HG03025 (cell line): Measurements from ENCODE around the gene KLK12.

Experiments
- ATAC-seq: cut with Tn5 transposase; IDR thresholded peaks from one replicate; pipeline ENCODE4 v1.9.1; 2021; ENCODE audit warnings: mild to moderate bottlenecking, moderate library complexity; ENCODE audit not compliant: unreplicated experiment, low FRiP score

The KLK12 gene, protein sequence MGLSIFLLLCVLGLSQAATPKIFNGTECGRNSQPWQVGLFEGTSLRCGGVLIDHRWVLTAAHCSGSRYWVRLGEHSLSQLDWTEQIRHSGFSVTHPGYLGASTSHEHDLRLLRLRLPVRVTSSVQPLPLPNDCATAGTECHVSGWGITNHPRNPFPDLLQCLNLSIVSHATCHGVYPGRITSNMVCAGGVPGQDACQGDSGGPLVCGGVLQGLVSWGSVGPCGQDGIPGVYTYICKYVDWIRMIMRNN

GRCh38 chr19:51034704-51035103, at the start of gene KLK12:
Gene KLK12 (minus strand): TSS chr19:51035002. CDS start chr19:51034621, 381 bp downstream.
- ATAC-seq, result no peak

DNA sequence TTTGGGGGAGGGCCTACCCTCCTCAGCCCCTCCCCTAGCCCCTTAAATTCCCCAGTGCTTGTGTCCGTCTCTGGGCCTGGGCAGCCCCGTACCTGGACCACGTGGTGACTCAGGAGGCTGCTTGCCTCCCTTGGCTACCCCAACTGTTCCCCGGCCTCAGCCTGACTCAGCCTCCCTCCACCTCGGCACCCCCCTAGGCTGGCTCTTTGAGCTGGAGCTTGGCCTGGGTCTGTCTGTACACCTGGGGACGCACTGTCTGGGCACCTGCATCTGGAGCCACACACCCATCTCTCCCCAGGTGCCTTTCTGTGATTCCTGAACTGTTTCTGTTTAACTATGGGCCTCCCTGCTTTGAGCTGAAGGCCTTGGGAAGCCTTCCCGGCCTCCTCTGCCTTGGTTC, 49.7 kb upstream of the KLK12 start:
- no peak for ATAC-seq

- ATAC-seq, result no peak
Observed at GRCh38 chr19:51083783-51084182, 49.0 kb upstream of the KLK12 start.

DNA sequence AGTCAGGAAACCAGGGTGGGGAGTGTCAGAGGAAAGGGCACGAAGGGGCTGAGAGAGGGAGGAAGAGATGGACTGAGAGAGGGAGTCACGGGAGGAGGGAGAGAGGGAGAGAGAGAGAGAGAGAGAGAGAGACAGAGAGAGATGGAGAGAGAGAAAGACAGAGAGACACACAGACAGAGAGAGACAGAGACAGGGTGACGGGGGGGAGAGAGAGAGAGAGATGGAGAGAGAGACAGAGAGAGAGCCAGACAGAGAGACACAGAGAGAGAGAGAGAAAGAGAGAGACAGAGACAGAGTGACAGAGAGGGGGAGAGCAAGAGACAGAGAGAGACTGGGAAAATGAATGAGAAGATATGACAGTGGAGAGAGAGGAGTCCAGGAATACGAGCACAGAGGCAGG, 48.4 kb upstream of the KLK12 start:
- ATAC-seq, result no peak

GRCh38 chr19:51082611-51083010, 47.8 kb upstream of the KLK12 start, which contains the start of gene KLK14:
Gene KLK14 (minus strand): TSS chr19:51082887. CDS start chr19:51082614, 273 bp downstream.
- no peak for ATAC-seq

- no peak for ATAC-seq
Observed at GRCh38 chr19:51081476-51081875, 46.7 kb upstream of the KLK12 start.

DNA sequence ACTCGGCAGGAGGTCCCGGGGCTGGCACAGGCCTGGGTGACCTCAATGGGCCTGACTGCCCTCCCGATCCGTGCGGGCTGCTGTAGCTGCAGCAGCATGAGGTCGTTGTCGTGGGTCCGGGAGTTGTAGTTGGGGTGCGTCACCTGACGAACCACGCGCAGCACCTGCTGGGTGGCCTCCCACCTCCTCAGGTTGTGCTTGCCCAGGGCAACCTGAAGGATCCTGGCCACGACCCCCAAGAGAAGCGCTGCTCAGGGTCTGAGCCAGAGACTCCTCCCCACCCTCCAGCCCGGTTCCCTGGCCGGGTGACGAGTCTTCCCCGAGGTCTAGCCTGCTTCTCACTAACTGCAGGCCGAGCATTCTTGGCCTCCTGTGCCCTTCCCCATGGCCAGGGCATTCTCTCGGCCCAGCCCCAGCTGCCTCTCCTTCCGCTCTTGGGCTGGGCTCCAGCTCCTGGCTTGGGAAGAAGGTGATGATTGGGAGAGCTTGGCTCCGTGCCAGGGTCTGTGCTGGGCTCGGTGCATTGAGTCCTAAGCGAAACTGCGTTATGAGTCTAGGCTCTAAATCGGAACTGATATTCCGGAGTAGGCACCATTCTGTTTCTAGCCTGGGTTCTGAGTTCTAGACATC, 44.8 kb upstream of the KLK12 start:
- no peak for ATAC-seq

DNA sequence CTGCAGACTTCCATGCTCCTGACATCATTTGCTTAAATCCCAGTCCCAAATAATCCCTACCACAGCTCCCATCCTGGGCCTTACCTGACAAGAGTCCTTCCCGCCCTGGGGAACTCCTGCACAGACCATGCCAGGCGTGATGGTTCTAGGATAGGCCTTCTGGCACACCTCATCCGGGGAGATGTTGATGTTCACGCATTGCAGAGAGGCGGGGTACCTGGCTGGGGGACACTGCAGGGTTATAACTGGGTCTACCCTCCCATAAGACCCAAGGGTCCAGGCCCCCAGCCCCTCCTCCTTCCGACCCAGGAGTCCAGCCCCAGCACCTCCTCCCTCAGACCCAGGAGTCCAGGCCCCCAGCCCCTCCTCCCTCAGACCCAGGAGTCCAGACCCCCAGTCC, 43.9 kb upstream of the KLK12 start:
- no peak for ATAC-seq

- no peak for ATAC-seq
Observed at GRCh38 chr19:51078104-51078503, 43.3 kb upstream of the KLK12 start.

DNA sequence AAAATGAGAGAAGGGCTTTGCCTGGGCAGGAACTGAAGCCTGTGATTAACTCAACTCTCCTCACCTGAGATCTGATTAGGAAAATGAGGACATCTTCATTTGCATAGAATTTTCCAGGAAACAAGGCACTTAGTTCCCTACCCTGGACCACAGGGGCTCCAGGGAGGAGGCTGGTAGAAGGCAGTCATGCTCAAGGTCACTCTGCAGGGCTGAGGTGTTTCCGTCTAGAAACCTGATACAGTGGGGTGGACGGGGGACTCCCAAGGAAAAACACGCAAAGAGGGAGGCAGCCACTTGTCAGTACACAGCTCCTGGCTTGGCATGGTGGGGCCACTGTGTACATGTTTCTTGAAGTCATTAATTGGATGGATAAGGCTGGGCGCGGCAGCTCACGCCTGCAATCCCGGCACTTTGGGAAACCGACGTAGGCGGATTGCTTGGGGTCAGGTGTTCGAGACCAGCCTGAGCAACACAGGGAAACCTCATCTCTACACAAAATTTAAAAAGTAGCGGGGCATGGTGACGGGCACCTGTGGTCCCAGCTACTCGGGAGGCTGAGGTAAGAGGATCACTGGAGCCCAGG, 41.9 kb upstream of the KLK12 start:
- no peak for ATAC-seq

GRCh38 chr19:51075998-51076397, 41.2 kb upstream of the KLK12 start:
- no peak for ATAC-seq

GRCh38 chr19:51071095-51071405, 36.2 kb upstream of the KLK12 start:
- no peak for ATAC-seq

GRCh38 chr19:51070334-51071094, 35.7 kb upstream of the KLK12 start:
- no peak for ATAC-seq

- no peak for ATAC-seq
Observed at GRCh38 chr19:51066393-51067186, 31.8 kb upstream of the KLK12 start.

- no peak for ATAC-seq
Observed at GRCh38 chr19:51065221-51065960, 30.6 kb upstream of the KLK12 start.

DNA sequence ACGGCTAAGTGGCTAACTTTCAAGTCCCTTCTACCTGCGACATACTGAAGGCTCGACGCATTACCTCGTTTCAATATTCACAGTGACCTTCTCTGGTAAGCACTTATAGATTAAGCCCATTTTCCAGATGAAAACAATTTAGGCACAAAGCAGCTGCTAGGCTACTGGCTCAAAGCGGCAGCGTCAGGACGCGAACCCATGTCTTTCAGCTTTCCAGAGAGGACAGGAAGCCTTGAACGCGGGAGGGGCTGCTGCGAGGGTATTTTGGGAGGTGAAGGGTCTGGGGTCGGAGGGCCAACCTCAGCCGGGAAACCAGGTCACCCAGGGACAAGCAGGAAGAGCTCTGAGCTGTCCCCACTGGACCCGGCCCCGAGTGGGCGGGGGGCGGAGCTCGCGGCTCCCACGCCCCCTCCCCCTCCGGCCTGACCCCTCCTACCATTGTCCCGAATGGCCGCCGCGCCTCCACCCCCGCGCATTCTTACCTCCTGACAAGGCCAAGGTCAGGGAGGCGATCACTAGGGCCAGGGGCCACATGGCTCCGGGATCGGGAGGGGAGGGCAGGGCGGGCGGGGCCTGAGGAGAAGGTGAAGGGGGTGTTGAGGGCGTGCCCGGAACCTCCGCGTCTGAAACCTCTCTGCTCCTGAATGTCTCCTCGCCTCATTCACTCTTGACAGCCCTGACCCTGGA, 29.9 kb upstream of the KLK12 start, which contains the start of gene KLK13:
Gene KLK13, minus strand, starts transcription at position 559 of the 687 bp plus-strand sequence. Its CDS starts 25 bp downstream, at position 534.
- no peak for ATAC-seq

DNA sequence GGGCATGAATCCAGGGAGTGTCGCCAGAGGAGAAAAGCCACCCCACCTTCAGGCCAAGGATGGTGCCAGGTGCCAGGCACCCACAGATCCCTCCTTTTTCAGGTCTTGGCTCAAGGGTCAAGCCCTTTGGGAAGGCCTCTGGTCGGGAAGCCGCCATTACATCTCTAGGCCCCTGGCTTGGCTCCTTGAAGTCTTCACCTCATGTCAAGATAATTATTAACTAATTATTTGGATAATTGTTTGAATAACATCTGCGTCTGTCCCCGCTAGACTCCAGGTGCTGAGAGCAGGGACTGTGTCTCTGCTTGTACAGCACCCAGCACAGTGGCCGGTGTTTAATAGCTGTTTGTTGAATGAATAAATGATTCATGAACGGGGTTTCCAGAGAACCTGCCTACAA, 28.9 kb upstream of the KLK12 start:
- ATAC-seq, result no peak

DNA sequence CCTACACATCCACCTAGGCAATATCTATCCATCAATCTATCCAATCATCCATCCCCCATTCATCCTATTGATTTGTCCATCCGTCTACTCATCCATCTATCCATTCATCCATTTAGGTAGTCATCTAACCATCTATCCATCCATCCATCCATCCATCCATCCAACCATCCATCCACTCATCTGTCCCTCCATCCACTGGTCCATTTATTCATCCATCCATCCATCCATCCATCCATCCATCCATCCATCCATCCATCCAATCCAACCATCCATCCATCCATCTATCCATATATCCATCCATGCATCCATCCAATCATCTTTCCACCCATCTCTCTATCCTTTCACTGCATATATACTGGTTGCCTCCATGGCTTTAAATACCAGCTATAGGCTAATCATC, 26.2 kb upstream of the KLK12 start:
- no peak for ATAC-seq

- ATAC-seq, result no peak
Observed at GRCh38 chr19:51060336-51060735, 25.5 kb upstream of the KLK12 start.
